GM20000 (cell line): ENCODE measurements around the gene TRAPPC13.
"Not testable (repeated sequence)": the region's sequence is repeated elsewhere in the genome, so short reads cannot be mapped to it uniquely, and the experiment has no call there.

Experiments
- DNase-seq: peaks from one replicate; pipeline ENCODE4 v3.0.0; 2012; ENCODE audit warnings: low spot score
- CTCF ChIP-seq: IDR thresholded peaks from 2 replicates; pipeline ENCODE4 v1.5.1; 2012; ENCODE audit warnings: mild to moderate bottlenecking, control low read depth; ENCODE audit errors: extremely low read depth, missing control alignments

The TRAPPC13 gene

GRCh38 chr5:65651144-65651543 is 26.3 kb downstream of the TRAPPC13 start:
- no peak for DNase-seq

GRCh38 chr5:65654713-65655112 is 29.9 kb downstream of the TRAPPC13 start:
- TF ChIP-seq CTCF, result no peak
- no peak for DNase-seq

More at GRCh38 chr5:65651144-65651543, 26.3 kb downstream of the TRAPPC13 start:
- TF ChIP-seq CTCF, result no peak

DNA sequence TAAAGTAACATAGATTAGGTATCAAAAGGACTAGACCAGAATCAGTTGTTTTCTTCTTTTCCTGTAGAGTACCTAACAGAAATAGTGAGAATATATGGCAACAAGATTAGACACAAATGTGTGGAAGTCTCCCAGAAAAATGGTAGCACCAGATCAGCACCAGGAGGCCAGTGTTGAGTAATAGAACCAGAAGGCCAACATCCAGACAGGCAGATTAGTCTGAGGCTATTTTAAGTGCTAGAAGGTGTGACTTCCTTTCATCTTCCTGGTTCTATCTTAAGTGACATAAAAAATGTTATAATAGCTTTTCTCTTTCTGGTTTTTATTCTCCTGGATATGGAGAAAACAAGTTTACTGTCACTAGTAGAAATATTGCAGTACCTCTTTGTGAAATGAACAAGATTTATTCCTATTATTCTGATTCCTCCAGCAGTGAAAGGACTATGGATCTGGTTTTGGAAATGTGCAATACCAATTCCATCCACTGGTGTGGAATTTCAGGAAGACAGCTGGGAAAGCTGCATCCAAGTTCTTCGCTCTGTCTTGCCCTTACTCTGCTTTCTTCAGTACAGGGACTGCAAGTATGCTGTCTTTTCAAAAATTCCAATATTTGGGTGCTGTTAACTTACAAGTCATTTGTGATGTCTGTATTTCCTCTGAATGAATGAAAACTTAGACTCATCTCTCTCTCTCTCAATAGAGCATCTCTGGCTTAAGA is 39.1 kb downstream of the TRAPPC13 start:
- no peak for TF ChIP-seq CTCF

GRCh38 chr5:65668696-65669095 is 43.9 kb downstream of the TRAPPC13 start:
- TF ChIP-seq CTCF, result no peak
- DNase-seq, result no peak

More for the DNA sequence above, 39.1 kb downstream of the TRAPPC13 start:
- DNase-seq, result no peak

DNA sequence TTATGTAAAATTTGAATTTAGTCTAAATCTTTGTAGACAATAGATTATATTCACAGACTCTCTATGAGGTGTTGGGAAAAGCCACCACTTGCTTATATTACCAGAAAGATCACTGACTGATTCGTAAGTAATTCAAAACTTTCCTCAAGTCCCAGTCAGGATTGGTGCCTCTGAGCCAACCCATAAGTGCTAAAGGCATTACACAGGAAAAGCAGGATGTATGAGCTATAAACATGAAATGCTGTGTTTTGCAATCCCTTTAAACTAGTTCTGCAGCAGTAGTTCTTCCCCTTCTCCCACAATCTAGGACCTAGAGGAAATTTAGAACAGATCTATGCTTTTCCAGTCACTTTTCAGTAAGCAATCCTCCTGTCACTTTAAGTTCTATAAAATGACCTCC is 48.0 kb downstream of the TRAPPC13 start:
- TF ChIP-seq CTCF, result no peak
- DNase-seq, result no peak

GRCh38 chr5:65674749-65675148 is 49.9 kb downstream of the TRAPPC13 start:
- no peak for TF ChIP-seq CTCF
- DNase-seq, result no peak

- DNase-seq, result not testable (repeated sequence)
These were observed 51.2 kb downstream of the TRAPPC13 start for GRCh38 chr5:65676056-65676455.

DNA sequence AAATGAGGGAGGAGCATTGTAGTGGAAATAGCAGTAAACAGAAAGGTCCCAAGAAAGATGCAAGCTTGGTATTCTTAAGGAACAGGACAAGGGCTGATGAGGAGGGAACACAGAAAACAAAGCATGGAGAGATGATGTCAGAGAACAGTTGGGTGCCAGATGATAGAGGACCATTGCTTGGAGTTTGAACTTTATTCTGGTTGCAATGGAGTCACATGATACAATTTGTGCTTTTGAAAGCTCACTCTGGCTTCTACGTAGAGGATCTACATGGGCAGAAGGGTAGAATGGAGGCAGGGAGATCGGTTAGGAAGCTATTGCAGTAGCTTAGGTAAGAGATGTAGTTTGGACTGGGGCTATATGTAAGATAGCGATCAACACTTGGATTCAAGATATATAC is 57.3 kb downstream of the TRAPPC13 start:
- no peak for DNase-seq
- no peak for TF ChIP-seq CTCF
